Astrocyte (in vitro differentiated cells and primary cell): ENCODE data around the gene NR1H2.

ENCODE experiments used
- EZH2 ChIP-seq: IDR thresholded peaks from 2 replicates; pipeline ENCODE4 v1.6.1; 2012; ENCODE audit warnings: mild to moderate bottlenecking, low read length, inconsistent platforms; ENCODE audit not compliant: insufficient read depth
- TF ChIP-seq, protein P1 (sequence below): IDR thresholded peaks from 2 replicates; pipeline ENCODE4 v1.5.1; 2011; ENCODE audit warnings: low read depth, mild to moderate bottlenecking, inconsistent platforms, low read length, moderate library complexity; ENCODE audit not compliant: insufficient read depth

- TF ChIP-seq, protein P1, sequence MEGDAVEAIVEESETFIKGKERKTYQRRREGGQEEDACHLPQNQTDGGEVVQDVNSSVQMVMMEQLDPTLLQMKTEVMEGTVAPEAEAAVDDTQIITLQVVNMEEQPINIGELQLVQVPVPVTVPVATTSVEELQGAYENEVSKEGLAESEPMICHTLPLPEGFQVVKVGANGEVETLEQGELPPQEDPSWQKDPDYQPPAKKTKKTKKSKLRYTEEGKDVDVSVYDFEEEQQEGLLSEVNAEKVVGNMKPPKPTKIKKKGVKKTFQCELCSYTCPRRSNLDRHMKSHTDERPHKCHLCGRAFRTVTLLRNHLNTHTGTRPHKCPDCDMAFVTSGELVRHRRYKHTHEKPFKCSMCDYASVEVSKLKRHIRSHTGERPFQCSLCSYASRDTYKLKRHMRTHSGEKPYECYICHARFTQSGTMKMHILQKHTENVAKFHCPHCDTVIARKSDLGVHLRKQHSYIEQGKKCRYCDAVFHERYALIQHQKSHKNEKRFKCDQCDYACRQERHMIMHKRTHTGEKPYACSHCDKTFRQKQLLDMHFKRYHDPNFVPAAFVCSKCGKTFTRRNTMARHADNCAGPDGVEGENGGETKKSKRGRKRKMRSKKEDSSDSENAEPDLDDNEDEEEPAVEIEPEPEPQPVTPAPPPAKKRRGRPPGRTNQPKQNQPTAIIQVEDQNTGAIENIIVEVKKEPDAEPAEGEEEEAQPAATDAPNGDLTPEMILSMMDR, result no peak
- no peak for TF ChIP-seq EZH2
Observed at GRCh38 chr19:50398675-50399367, 22.6 kb downstream of the NR1H2 start.
